NAMALWA (cell line): Measurements from ENCODE around the gene HTT-AS.
A peak's percentile ranks its signal among the peaks of the same experiment; 100 is the strongest.

Source experiments
- DNase-seq: peaks from one replicate; pipeline ENCODE4 v3.0.0-alpha.2; 2015; ENCODE audit warnings: low spot score

Gene HTT-AS

GRCh38 chr4:3087115-3087797, 12.9 kb upstream of the HTT-AS start:
- DNase-seq = no peak

DNA sequence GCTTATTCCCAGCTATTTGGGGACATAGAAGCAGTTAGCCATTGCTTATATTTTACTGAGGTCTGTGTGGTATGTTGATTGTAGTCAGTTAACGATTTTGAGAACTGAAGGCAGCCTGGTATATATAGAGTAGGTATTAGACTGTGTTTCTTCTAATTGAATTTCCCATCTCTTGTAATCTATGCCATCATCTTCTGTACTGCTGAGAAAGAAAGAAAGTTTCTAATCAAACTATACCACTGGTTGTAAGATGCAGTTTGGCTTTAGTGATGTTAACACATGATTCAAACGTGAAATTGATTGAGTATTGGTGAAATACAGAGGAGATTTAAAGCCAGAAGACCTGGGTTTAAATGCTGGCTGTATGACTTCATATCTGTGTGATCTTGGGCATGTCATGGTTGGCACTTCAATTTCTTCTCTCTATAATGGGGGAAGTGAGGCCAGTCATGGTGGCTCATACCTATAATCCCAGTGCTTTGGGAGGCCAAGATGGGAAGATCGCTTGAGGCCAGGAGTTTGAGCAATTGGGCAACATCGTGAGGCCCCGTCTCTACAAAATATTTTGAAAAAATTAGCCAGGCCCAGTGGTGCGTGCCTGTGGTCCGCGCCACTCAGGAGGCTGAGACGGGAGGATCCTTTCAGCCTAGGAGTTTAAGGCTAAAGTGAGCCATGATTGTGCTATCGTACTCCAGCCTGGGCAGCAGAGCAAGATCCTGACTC, 11.8 kb upstream of the HTT-AS start:
- DNase-seq = no peak

- DNase-seq = no peak
These were observed 9.4 kb upstream of the HTT-AS start for GRCh38 chr4:3083732-3084131.

DNA sequence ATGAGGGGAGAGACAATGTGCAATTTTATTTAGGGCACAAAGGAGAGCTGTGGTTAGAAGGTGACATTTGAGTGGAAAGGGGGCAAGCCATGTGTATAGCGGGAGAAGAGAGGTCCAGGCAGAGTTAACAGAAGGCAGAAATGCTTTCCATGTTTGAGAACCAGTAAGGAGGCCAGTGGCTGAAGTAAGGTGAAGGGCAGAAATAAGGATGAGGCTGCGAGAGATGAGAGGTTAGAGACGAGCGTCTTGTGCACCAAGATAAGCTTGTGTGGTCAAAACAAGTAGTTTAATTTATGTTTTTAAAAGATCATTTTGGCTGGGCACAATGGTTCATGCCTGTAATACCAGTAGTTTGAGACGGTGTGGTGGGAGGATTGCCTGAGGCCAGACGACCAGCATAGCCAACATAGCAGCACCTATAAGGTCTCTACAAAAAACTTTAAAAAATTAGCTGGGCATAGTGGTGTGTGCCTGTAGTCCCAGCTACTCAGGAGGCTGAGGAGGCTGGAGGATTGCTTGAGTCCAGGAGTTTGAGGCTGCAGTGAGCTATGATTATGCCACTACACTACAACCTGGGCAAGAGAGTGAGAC, 8.7 kb upstream of the HTT-AS start:
- no peak for DNase-seq

DNA sequence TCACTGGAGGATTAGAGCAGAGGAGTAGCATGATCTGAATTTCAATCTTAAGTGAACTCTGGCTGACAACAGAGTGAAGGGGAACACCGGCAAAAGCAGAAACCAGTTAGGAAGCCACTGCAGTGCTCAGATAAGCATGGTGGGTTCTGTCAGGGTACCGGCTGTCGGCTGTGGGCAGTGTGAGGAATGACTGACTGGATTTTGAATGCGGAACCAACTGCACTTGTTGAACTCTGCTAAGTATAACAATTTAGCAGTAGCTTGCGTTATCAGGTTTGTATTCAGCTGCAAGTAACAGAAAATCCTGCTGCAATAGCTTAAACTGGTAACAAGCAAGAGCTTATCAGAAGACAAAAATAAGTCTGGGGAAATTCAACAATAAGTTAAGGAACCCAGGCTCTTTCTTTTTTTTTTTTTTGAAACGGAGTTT, 5.4 kb upstream of the HTT-AS start:
- no peak for DNase-seq

- peak; percentile 72 for DNase-seq
These were observed 3.5 kb upstream of the HTT-AS start for GRCh38 chr4:3077796-3078195.

GRCh38 chr4:3075652-3075981, 1.3 kb upstream of the HTT-AS start:
- DNase-seq = no peak

DNA sequence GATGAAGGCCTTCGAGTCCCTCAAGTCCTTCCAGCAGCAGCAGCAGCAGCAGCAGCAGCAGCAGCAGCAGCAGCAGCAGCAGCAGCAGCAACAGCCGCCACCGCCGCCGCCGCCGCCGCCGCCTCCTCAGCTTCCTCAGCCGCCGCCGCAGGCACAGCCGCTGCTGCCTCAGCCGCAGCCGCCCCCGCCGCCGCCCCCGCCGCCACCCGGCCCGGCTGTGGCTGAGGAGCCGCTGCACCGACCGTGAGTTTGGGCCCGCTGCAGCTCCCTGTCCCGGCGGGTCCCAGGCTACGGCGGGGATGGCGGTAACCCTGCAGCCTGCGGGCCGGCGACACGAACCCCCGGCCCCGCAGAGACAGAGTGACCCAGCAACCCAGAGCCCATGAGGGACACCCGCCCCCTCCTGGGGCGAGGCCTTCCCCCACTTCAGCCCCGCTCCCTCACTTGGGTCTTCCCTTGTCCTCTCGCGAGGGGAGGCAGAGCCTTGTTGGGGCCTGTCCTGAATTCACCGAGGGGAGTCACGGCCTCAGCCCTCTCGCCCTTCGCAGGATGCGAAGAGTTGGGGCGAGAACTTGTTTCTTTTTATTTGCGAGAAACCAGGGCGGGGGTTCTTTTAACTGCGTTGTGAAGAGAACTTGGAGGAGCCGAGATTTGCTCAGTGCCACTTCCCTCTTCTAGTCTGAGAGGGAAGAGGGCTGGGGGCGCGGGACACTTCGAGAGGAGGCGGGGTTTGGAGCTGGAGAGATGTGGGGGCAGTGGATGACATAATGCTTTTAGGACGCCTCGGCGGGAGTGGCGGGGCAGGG, 711 bp upstream of the HTT-AS start:
- peak; percentile 89 for DNase-seq

GRCh38 chr4:3073158-3074077, 920 bp downstream of the HTT-AS start:
- DNase-seq = peak; percentile 76

- DNase-seq = no peak
These were observed 2.5 kb downstream of the HTT-AS start for GRCh38 chr4:3071811-3072210.

- DNase-seq = no peak
These were observed 3.4 kb downstream of the HTT-AS start for GRCh38 chr4:3070709-3071500.

GRCh38 chr4:3069661-3070199, 4.6 kb downstream of the HTT-AS start:
- no peak for DNase-seq

- no peak for DNase-seq
These were observed 6.8 kb downstream of the HTT-AS start for GRCh38 chr4:3067473-3068001.

DNA sequence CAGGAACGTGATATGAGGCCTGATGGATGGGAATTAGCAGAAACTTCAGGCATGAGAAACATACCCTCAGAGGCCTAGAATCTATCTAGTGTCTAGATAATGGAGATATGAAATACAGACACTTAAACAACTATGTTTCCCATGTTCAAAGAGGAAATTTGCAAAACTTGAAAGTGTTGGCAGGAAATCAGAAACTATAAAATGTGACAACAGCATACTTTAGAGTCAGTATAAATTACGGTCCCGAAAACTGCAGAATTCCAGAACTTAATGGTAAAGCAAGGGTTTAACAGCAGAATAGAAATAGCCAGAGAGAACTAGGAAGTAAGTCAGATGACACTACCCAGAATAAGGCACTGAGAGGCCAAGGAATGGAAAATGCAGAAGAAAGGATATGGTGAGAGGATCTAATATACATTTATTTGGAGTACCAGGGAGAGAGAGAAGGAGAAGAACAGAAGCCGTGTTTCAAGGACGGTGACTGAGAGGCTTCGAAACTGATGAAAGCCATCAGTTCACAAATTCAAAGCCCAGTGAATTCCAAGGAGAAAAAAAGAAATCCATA, 7.4 kb downstream of the HTT-AS start:
- DNase-seq = no peak

- no peak for DNase-seq
These were observed 8.8 kb downstream of the HTT-AS start for GRCh38 chr4:3065551-3065950.

GRCh38 chr4:3062471-3062870, 11.9 kb downstream of the HTT-AS start:
- DNase-seq = no peak

DNA sequence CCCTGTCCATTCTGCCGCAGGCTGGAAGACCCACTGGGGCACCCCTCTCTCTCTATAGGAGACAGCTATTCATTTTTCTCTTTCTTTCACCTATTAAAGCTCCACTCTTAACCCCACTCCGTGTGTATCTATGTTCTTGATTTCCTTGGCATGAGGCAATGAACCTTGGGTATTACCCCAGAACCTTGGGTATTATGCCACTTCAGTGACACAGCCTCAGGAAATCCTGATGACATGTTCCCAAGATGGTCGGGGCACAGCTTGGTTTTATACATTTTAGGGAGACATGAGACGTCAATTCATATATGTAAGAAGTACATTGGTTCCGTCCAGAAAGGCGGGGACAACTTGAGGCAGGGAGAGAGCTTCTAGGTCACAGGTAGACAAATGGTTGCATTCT, 13.4 kb downstream of the HTT-AS start:
- no peak for DNase-seq

DNA sequence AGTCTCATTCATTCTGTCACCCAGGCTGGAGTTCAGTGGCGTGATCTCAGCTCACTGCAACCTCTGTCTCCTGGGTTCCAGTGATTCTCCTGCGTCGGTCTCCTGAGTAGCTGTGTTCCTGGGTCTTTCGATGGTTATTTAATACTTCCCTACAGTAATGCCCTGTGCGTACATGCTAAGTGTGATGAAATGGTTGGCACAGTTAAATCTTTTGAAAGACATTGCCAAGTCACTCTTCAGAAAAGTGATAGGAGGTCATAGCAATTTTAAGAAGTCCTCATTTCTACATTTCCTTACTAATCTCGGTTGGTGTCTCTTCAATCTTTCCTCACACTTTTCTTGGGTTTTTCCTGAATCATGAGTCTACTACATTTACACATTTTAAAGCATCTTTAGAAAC, 14.4 kb downstream of the HTT-AS start:
- no peak for DNase-seq

DNA sequence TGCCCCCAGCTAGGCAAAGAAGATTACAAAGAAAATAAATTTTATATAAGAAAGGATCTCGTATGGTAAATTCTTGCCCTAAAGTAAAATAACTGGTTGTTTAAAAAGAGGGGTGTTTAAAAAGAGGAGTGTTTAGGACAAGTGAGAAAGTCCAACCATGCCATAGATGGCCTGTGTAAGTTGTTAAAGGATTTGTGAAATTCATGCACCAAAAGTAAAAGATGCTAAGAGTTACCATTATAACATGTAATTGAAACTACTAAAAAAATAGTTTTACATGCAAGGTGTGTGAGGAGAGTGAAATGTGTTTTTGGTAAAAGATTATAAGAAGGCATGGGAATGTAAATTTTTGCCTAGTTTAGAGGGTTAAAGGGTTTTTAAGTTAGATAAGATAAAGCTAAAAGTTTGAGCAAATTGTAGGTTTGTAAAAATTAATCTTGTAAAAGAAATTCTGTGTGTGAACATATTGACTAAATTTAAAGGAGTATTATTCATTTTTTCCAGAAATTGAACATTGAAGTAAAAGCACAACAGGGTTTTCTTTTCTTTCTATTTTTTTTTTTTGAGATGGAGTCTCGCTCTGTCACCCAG, 20.1 kb downstream of the HTT-AS start:
- no peak for DNase-seq
